Activated CD8-positive, alpha-beta memory T cell treated with anti-CD3 and anti-CD28 coated beads, Interleukin-2, amount 50 U/mL, for 48 hours (primary cell): ENCODE data around the gene ARHGAP9.

ENCODE experiments used
- DNase-seq: peaks from one replicate; pipeline ENCODE4 v3.0.0-alpha.2; 2020

The ARHGAP9 gene

GRCh38 chr12:57491393-57492280 is 12.0 kb upstream of the ARHGAP9 start:
- DNase-seq: no peak

- DNase-seq: no peak
Measured at GRCh38 chr12:57490126-57490525, 10.5 kb upstream of the ARHGAP9 start.

GRCh38 chr12:57489157-57489641 is 9.5 kb upstream of the ARHGAP9 start:
- no peak for DNase-seq

- no peak for DNase-seq
Measured at GRCh38 chr12:57488402-57489156, 8.9 kb upstream of the ARHGAP9 start.

GRCh38 chr12:57487597-57488401 is 8.1 kb upstream of the ARHGAP9 start, which contains the start of gene MARS1:
MARS1 (plus strand) TSS chr12:57488068; CDS start chr12:57488091, 23 bp downstream.
- DNase-seq: peak; percentile 92

- DNase-seq: no peak
Measured at GRCh38 chr12:57487055-57487596, 7.5 kb upstream of the ARHGAP9 start.

GRCh38 chr12:57485695-57486094 is 6.0 kb upstream of the ARHGAP9 start:
- no peak for DNase-seq

GRCh38 chr12:57483466-57483865 is 3.8 kb upstream of the ARHGAP9 start:
- no peak for DNase-seq

GRCh38 chr12:57481671-57482070 is 2.0 kb upstream of the ARHGAP9 start:
- no peak for DNase-seq

GRCh38 chr12:57479043-57479375 is 657 bp downstream of the ARHGAP9 start:
- DNase-seq: no peak

GRCh38 chr12:57477710-57478681 is 1.7 kb downstream of the ARHGAP9 start:
- no peak for DNase-seq

GRCh38 chr12:57476993-57477709 is 2.5 kb downstream of the ARHGAP9 start:
- DNase-seq: no peak

GRCh38 chr12:57476162-57476992 is 3.3 kb downstream of the ARHGAP9 start:
- DNase-seq: peak; percentile 88

- DNase-seq: no peak
Measured at GRCh38 chr12:57475271-57476161, 4.2 kb downstream of the ARHGAP9 start.

- DNase-seq: no peak
Measured at GRCh38 chr12:57474862-57475261, 4.8 kb downstream of the ARHGAP9 start.

GRCh38 chr12:57474430-57474829 is 5.2 kb downstream of the ARHGAP9 start:
- DNase-seq: no peak

- no peak for DNase-seq
Measured at GRCh38 chr12:57473886-57474285, 5.8 kb downstream of the ARHGAP9 start.

- DNase-seq: no peak
Measured at GRCh38 chr12:57473392-57473791, 6.3 kb downstream of the ARHGAP9 start.

- no peak for DNase-seq
Measured at GRCh38 chr12:57472391-57472790, 7.3 kb downstream of the ARHGAP9 start.
